WI38 (cell line): ENCODE measurements around the gene PIP5K1C.

Experiments used
- H3K4me3 ChIP-seq: 2 replicates; pipeline ENCODE4 v1.5.1; 2011; ENCODE audit warnings: low read depth, mild to moderate bottlenecking, control low read depth, low read length
- CTCF ChIP-seq: IDR thresholded peaks from 2 replicates; pipeline ENCODE4 v1.5.1; 2012; ENCODE audit warnings: low read depth, mild to moderate bottlenecking, control low read depth, low read length

PIP5K1C gene

GRCh38 chr19:3730457-3730958, 30.2 kb upstream of the PIP5K1C start:
- no peak for TF ChIP-seq CTCF
- H3K4me3 ChIP-seq, result no peak overlapping the region

GRCh38 chr19:3725640-3726310, 25.5 kb upstream of the PIP5K1C start:
- TF ChIP-seq CTCF, result no peak
- H3K4me3 ChIP-seq, result no peak overlapping the region

GRCh38 chr19:3725121-3725520, 24.9 kb upstream of the PIP5K1C start:
- no peak for TF ChIP-seq CTCF
- no peak overlapping the region for H3K4me3 ChIP-seq

- H3K4me3 ChIP-seq, result no peak overlapping the region
- TF ChIP-seq CTCF, result no peak
These were observed 23.6 kb upstream of the PIP5K1C start for GRCh38 chr19:3723883-3724282.

GRCh38 chr19:3723110-3723488, 22.8 kb upstream of the PIP5K1C start:
- no peak for TF ChIP-seq CTCF
- H3K4me3 ChIP-seq, result no peak overlapping the region

GRCh38 chr19:3722443-3723109, 22.3 kb upstream of the PIP5K1C start:
- H3K4me3 ChIP-seq, result no peak overlapping the region
- no peak for TF ChIP-seq CTCF

GRCh38 chr19:3721887-3722442, 21.7 kb upstream of the PIP5K1C start:
- H3K4me3 ChIP-seq, result no peak overlapping the region
- no peak for TF ChIP-seq CTCF
